Colonic mucosa (tissue), 4 donors: ENCODE results near the gene NUMA1. TPM values are rescaled to one million over a fixed set of nuclear protein-coding genes. Genes with fewer than 3 reads are reported as not detected.

ENCODE experiments used
- DNase-seq: peaks from one replicate; pipeline ENCODE4 v3.0.0-alpha.2; 2020
- H3K27ac ChIP-seq: fragments of 200-600 bp; one replicate; pipeline ENCODE4 v1.8.0; 2021
- H3K27me3 ChIP-seq: fragments of 200-600 bp; one replicate; pipeline ENCODE4 v1.8.0; 2021
- H3K36me3 ChIP-seq: fragments of 200-600 bp; one replicate; pipeline ENCODE4 v1.8.0; 2021
- H3K4me1 ChIP-seq: fragments of 200-600 bp; one replicate; pipeline ENCODE4 v1.8.0; 2021; ENCODE audit warnings: mild to moderate bottlenecking
- H3K4me3 ChIP-seq: fragments of 200-600 bp; one replicate; pipeline ENCODE4 v1.8.0; 2021
- H3K9ac ChIP-seq, 2 donors: one replicate each; pipeline ENCODE4 v1.7.0; 2013; ENCODE audit warnings: control low read depth in 2 of 2, low read depth in 2 of 2, low read length in 2 of 2
- H3K9me3 ChIP-seq: fragments of 200-600 bp; one replicate; pipeline ENCODE4 v1.8.0; 2021
- CTCF ChIP-seq: fragments of 200-600 bp; IDR thresholded peaks from one replicate; pipeline ENCODE4 v1.8.0; 2022; ENCODE audit warnings: antibody characterized with exemption, mild to moderate bottlenecking
- intact Hi-C: fragments of 100-400 bp; cut with DNase I; formaldehyde crosslinking; loops from one replicate; pipeline ENCODE4 v1.14.1; 2022
- microRNA-seq: library from miRNA; unstranded; fragments of <30 nt; microRNA quantifications from one replicate; pipeline ENCODE4, GENCODE V29; 2019
- total RNA-seq, 2 donors: library from RNA; stranded (reverse); fragmentation: NEBNext Ultra II Directional in 1 of 2; extraction: Animal tissue kit (Norgen Biotek cat#: 25700) in 1 of 2; gene quantifications; one replicate each; pipeline ENCODE4 v1.2.1, GENCODE V29; 2021
- donor health status: healthy.
- donor health status: DM: no; HTN: no; CAD: no.
- donor health status: DM: no; HTN: no; CAD: no.

Gene NUMA1
- total RNA-seq, 2 donors from 2014 or later, result 154 to 158 TPM

- no peaks in the 10 kb centered on the region for H3K27me3 ChIP-seq
- no peaks in the 10 kb centered on the region for H3K9me3 ChIP-seq
- intact Hi-C loops, result loop anchor here (10.0 kb wide), 1 partner anchor 463 kb away; the partner anchor contains the start of gene CLPB
- H3K4me3 ChIP-seq, result no peak overlapping the region
- H3K36me3 ChIP-seq, result no peaks in the 10 kb centered on the region
- H3K9ac ChIP-seq, result no peak overlapping the region
- DNase-seq, result no peak
- H3K27ac ChIP-seq, result no peak overlapping the region
- no peaks in the 10 kb centered on the region for H3K4me1 ChIP-seq
- no peak for TF ChIP-seq CTCF
Measured at GRCh38 chr11:71971680-71972079, 108.7 kb downstream of the NUMA1 start.

GRCh38 chr11:71964641-71965040 is 115.7 kb downstream of the NUMA1 start:
- no peaks in the 10 kb centered on the region for H3K36me3 ChIP-seq
- no peaks in the 10 kb centered on the region for H3K9me3 ChIP-seq
- intact Hi-C loops, result no loop called here
- no peak for DNase-seq
- H3K4me3 ChIP-seq, result no peak overlapping the region
- H3K9ac ChIP-seq, result no peak overlapping the region
- no peaks in the 10 kb centered on the region for H3K27me3 ChIP-seq
- H3K4me1 ChIP-seq, result no peaks in the 10 kb centered on the region
- H3K27ac ChIP-seq, result no peak overlapping the region
- TF ChIP-seq CTCF, result no peak

- no peaks in the 10 kb centered on the region for H3K36me3 ChIP-seq
- no peaks in the 10 kb centered on the region for H3K4me1 ChIP-seq
- H3K9me3 ChIP-seq, result no peaks in the 10 kb centered on the region
- H3K4me3 ChIP-seq, result no peak overlapping the region
- no peak for DNase-seq
- no peak overlapping the region for H3K27ac ChIP-seq
- no peak overlapping the region for H3K9ac ChIP-seq
- intact Hi-C loops, result no loop called here
- no peaks in the 10 kb centered on the region for H3K27me3 ChIP-seq
- TF ChIP-seq CTCF, result no peak
Measured at GRCh38 chr11:71963468-71963867, 116.9 kb downstream of the NUMA1 start.

GRCh38 chr11:71962428-71963038 is 117.8 kb downstream of the NUMA1 start:
- intact Hi-C loops, result no loop called here
- Histone ChIP-seq H3K9ac (no peak overlapping the region), H3K9me3 (no peaks in the 10 kb centered on the region), H3K4me1 (no peaks in the 10 kb centered on the region), H3K36me3 (no peaks in the 10 kb centered on the region), H3K4me3 (no peak overlapping the region), H3K27me3 (no peaks in the 10 kb centered on the region), H3K27ac (no peak overlapping the region)
- no peak for TF ChIP-seq CTCF
- DNase-seq, result no peak

GRCh38 chr11:71955898-71956456 is 124.4 kb downstream of the NUMA1 start:
- H3K4me3 ChIP-seq, result no peak overlapping the region
- H3K4me1 ChIP-seq, result no peaks in the 10 kb centered on the region
- intact Hi-C loops, result no loop called here
- no peaks in the 10 kb centered on the region for H3K36me3 ChIP-seq
- H3K27me3 ChIP-seq, result no peaks in the 10 kb centered on the region
- TF ChIP-seq CTCF, result no peak
- no peak for DNase-seq
- H3K27ac ChIP-seq, result no peak overlapping the region
- no peaks in the 10 kb centered on the region for H3K9me3 ChIP-seq
- no peak overlapping the region for H3K9ac ChIP-seq

Small RNA genes within 50 kb of the gene (microRNA-seq; reads per million reads assigned to microRNA genes)
- gene MIR3165, result not detected

Other genes with a start within 250 kb of the NUMA1 start
- not detected for gene DEFB108B, start 247.3 kb downstream of the NUMA1 start, total RNA-seq
- not detected for gene DEFB131B, start 202.1 kb downstream of the NUMA1 start, total RNA-seq
- 10 to 100 TPM in 1 of 2 donors, 1 to 10 TPM in 1; 7.9 to 13.3 TPM for gene XNDC1N, start 151.9 kb downstream of the NUMA1 start, total RNA-seq
- 10 to 100 TPM; 28.6 to 43.0 TPM for gene RNF121, start 151.5 kb downstream of the NUMA1 start, total RNA-seq
- 1 to 10 TPM; 5.6 to 9.0 TPM for gene IL18BP, start 81.6 kb downstream of the NUMA1 start, total RNA-seq
- gene LRRC51, start 308 bp upstream of the NUMA1 start, total RNA-seq, result 10 to 100 TPM in 1 of 2 donors, 1 to 10 TPM in 1; 6.2 to 10.9 TPM
- 10 to 100 TPM; 84.9 to 93.4 TPM for gene LAMTOR1, start 22.8 kb upstream of the NUMA1 start, total RNA-seq
- not detected for gene TOMT, start 25.4 kb upstream of the NUMA1 start, total RNA-seq
- gene ANAPC15, start 32.2 kb upstream of the NUMA1 start, total RNA-seq, result 10 to 100 TPM; 45.1 to 70.1 TPM
- not detected for gene FOLR3, start 55.2 kb upstream of the NUMA1 start, total RNA-seq
- under 1 TPM in 1 of 2 donors, not detected in 1; 0.59 TPM for gene FOLR1, start 111.6 kb upstream of the NUMA1 start, total RNA-seq
- 10 to 100 TPM in 1 of 2 donors, 1 to 10 TPM in 1; 4.5 to 15.4 TPM for gene FOLR2, start 136.3 kb upstream of the NUMA1 start, total RNA-seq
- 100 to 1,000 TPM; 120 to 166 TPM for gene INPPL1, start 144.2 kb upstream of the NUMA1 start, total RNA-seq
- gene PHOX2A, start 163.6 kb upstream of the NUMA1 start, total RNA-seq, result under 1 TPM; 0.27 to 0.37 TPM